WTC11 (cell line): ENCODE measurements around the gene VWA5A. TPM values are rescaled to one million over a fixed set of nuclear protein-coding genes. Genes with fewer than 3 reads are reported as not detected.
A peak's percentile ranks its signal among the peaks of the same experiment; 100 is the strongest.

Experiments used
- ATAC-seq: fragments of 200-7000 bp; cut with Tn5 transposase; 2 replicates; pipeline ENCODE4 v1.10.0; 2021; ENCODE audit warnings: mild to moderate bottlenecking, moderate library complexity
- CTCF ChIA-PET: fragments of 300-600 bp; sonication (Branson Sonifier 250); formaldehyde crosslinking; loops from one replicate; lab custom pipeline; 2021; ENCODE audit warnings: antibody characterized with exemption; lab: Charles Lee
- POLR2A ChIA-PET: fragments of 350-600 bp; sonication (Branson Sonifier 250); formaldehyde crosslinking; loops from one replicate; lab custom pipeline; 2021; ENCODE audit warnings: antibody characterized with exemption; lab: Charles Lee
- DNase-seq: peaks from one replicate; pipeline ENCODE4 v3.0.0; 2021; ENCODE audit warnings: low spot score
- H3K27ac Mint-ChIP-seq: 2 replicates; pipeline ENCODE4 v1.8.0; 2021; ENCODE audit warnings: mixed read lengths
- H3K27me3 Mint-ChIP-seq: 2 replicates; pipeline ENCODE4 v1.8.0; 2021; ENCODE audit warnings: low read depth, mild to moderate bottlenecking, moderate library complexity, mixed read lengths
- H3K36me3 Mint-ChIP-seq: 2 replicates; pipeline ENCODE4 v1.8.0; 2021; ENCODE audit warnings: mixed read lengths
- H3K4me1 Mint-ChIP-seq: 2 replicates; pipeline ENCODE4 v1.8.0; 2022; ENCODE audit warnings: mixed read lengths
- H3K4me3 Mint-ChIP-seq: 2 replicates; pipeline ENCODE4 v1.8.0; 2021; ENCODE audit warnings: mild to moderate bottlenecking, moderate library complexity, mixed read lengths
- H3K9me3 Mint-ChIP-seq: 2 replicates; pipeline ENCODE4 v1.8.0; 2021; ENCODE audit warnings: mixed read lengths
- AFF4 ChIP-seq: sonication (generic); formaldehyde crosslinking; IDR thresholded peaks from 2 replicates; pipeline ENCODE4 v1.8.1; 2023; ENCODE audit warnings: mild to moderate bottlenecking, missing genetic modification reagents, borderline replicate concordance
- CTCF ChIP-seq: fragments of 200-600 bp; IDR thresholded peaks from 2 replicates; pipeline ENCODE4 v1.8.0; 2022; ENCODE audit warnings: antibody characterized with exemption
- ELF4 ChIP-seq: sonication (generic); formaldehyde crosslinking; IDR thresholded peaks from 2 replicates; pipeline ENCODE4 v1.8.1; 2022; ENCODE audit warnings: low read depth, mild to moderate bottlenecking, moderate library complexity, missing genetic modification reagents
- HMGA2 ChIP-seq: fragments of 250-450 bp; sonication (Bioruptor Pico); IDR thresholded peaks from 2 replicates; pipeline ENCODE4 v1.4.0; 2021; ENCODE audit warnings: mild to moderate bottlenecking, moderate library complexity
- MLX ChIP-seq: sonication (generic); formaldehyde crosslinking; IDR thresholded peaks from 2 replicates; pipeline ENCODE4 v1.8.1; 2023; ENCODE audit warnings: mild to moderate bottlenecking, missing genetic modification reagents, moderate library complexity
- MYBL2 ChIP-seq: sonication (generic); formaldehyde crosslinking; IDR thresholded peaks from 2 replicates; pipeline ENCODE4 v1.8.1; 2023; ENCODE audit warnings: mild to moderate bottlenecking, moderate library complexity, missing genetic modification reagents
- NFYB ChIP-seq: sonication (generic); formaldehyde crosslinking; conservative IDR thresholded peaks from 2 replicates; pipeline ENCODE4 v1.8.0; 2022; ENCODE audit warnings: low read depth, missing genetic modification reagents
- NR3C1 ChIP-seq: sonication (generic); formaldehyde crosslinking; conservative IDR thresholded peaks from 2 replicates; pipeline ENCODE4 v1.8.1; 2023; ENCODE audit warnings: low read depth, mild to moderate bottlenecking, missing genetic modification reagents
- PRDM15 ChIP-seq: sonication (generic); formaldehyde crosslinking; IDR thresholded peaks from 2 replicates; pipeline ENCODE4 v1.8.0; 2022; ENCODE audit warnings: missing genetic modification reagents
- TEAD4 ChIP-seq: sonication (generic); formaldehyde crosslinking; IDR thresholded peaks from 2 replicates; pipeline ENCODE4 v1.8.0; 2022; ENCODE audit warnings: mild to moderate bottlenecking, missing genetic modification reagents
- USF1 ChIP-seq: sonication (generic); formaldehyde crosslinking; IDR thresholded peaks from 2 replicates; pipeline ENCODE4 v1.8.0; 2022; ENCODE audit warnings: mild to moderate bottlenecking, missing genetic modification reagents
- ZNF423 ChIP-seq: fragments of 250-450 bp; sonication (Bioruptor Pico); IDR thresholded peaks from 2 replicates; pipeline ENCODE4 v2.1.2; 2022; ENCODE audit warnings: mild to moderate bottlenecking, moderate library complexity
- total RNA-seq: library from RNA; stranded (reverse); gene quantifications from 3 replicates; pipeline ENCODE4 v1.2.3, GENCODE V29; 2021

Gene VWA5A
- total RNA-seq, 1 experiment from 2014 or later: 19.5 TPM

- peaks cover 17% of the 10 kb centered on the region for H3K4me1 Mint-ChIP-seq
Measured at GRCh38 chr11:124119103-124119502, 3.9 kb downstream of the VWA5A start.

GRCh38 chr11:124120891-124121290 lies 5.6 kb downstream of the VWA5A start:
- Mint-ChIP-seq H3K36me3 (peaks cover 71% of the 10 kb centered on the region), H3K9me3 (0 out of 2 replicates have a peak, but pooled peaks cover 5% of the 10 kb centered on the region), H3K4me3 (no peak overlapping the region), H3K27ac (no peak overlapping the region), H3K27me3 (no peaks in the 10 kb centered on the region), H3K4me1 (peaks cover 11% of the 10 kb centered on the region)
- ATAC-seq (no peak), DNase-seq (no peak)
- no peak for TF ChIP-seq NFYB
- no peak for TF ChIP-seq MYBL2 (CRISPR knock-in tag)
- TF ChIP-seq AFF4 (CRISPR knock-in tag): no peak
- no peak for TF ChIP-seq USF1 (CRISPR knock-in tag)
- peak; percentile 53 for TF ChIP-seq HMGA2 (CRISPR knock-in tag)
- POLR2A ChIA-PET: no interaction called here
- CTCF ChIA-PET: interaction anchor here (4.2 kb wide), 1 partner anchor 49 kb away, joined by 21 read pairs; no protein-coding TSS in a partner anchor

More at GRCh38 chr11:124119103-124119502, 3.9 kb downstream of the VWA5A start:
- Mint-ChIP-seq H3K36me3 (peaks cover 54% of the 10 kb centered on the region), H3K27ac (no peak overlapping the region), H3K9me3 (no peaks in the 10 kb centered on the region), H3K27me3 (no peaks in the 10 kb centered on the region), H3K4me3 (no peak overlapping the region)
- TF ChIP-seq ZNF423: no peak
- TF ChIP-seq PRDM15 (CRISPR knock-in tag): no peak
- TF ChIP-seq CTCF: no peak
- TF ChIP-seq NR3C1 (CRISPR knock-in tag): no peak
- TF ChIP-seq ELF4: no peak
- TF ChIP-seq MLX (CRISPR knock-in tag): no peak
- TF ChIP-seq TEAD4: no peak
- TF ChIP-seq NFYB: no peak
- ATAC-seq (no peak), DNase-seq (no peak)
- ChIA-PET CTCF (no interaction called here), POLR2A (no interaction called here)
